WTC11 (cell line): ENCODE results near the gene CCDC178. TPM values are rescaled to one million over a fixed set of nuclear protein-coding genes. Genes with fewer than 3 reads are reported as not detected.
A peak's percentile ranks its signal among the peaks of the same experiment; 100 is the strongest.

Source experiments
- ATAC-seq: fragments of 200-7000 bp; cut with Tn5 transposase; 2 replicates; pipeline ENCODE4 v1.10.0; 2021; ENCODE audit warnings: mild to moderate bottlenecking, moderate library complexity
- CTCF ChIA-PET: fragments of 300-600 bp; sonication (Branson Sonifier 250); formaldehyde crosslinking; loops from one replicate; lab custom pipeline; 2021; ENCODE audit warnings: antibody characterized with exemption; lab: Charles Lee
- POLR2A ChIA-PET: fragments of 350-600 bp; sonication (Branson Sonifier 250); formaldehyde crosslinking; loops from one replicate; lab custom pipeline; 2021; ENCODE audit warnings: antibody characterized with exemption; lab: Charles Lee
- DNase-seq: peaks from one replicate; pipeline ENCODE4 v3.0.0; 2021; ENCODE audit warnings: low spot score
- H3K27ac Mint-ChIP-seq: 2 replicates; pipeline ENCODE4 v1.8.0; 2021; ENCODE audit warnings: mixed read lengths
- H3K27me3 Mint-ChIP-seq: 2 replicates; pipeline ENCODE4 v1.8.0; 2021; ENCODE audit warnings: low read depth, mild to moderate bottlenecking, moderate library complexity, mixed read lengths
- H3K36me3 Mint-ChIP-seq: 2 replicates; pipeline ENCODE4 v1.8.0; 2021; ENCODE audit warnings: mixed read lengths
- H3K4me1 Mint-ChIP-seq: 2 replicates; pipeline ENCODE4 v1.8.0; 2022; ENCODE audit warnings: mixed read lengths
- H3K4me3 Mint-ChIP-seq: 2 replicates; pipeline ENCODE4 v1.8.0; 2021; ENCODE audit warnings: mild to moderate bottlenecking, moderate library complexity, mixed read lengths
- H3K9me3 Mint-ChIP-seq: 2 replicates; pipeline ENCODE4 v1.8.0; 2021; ENCODE audit warnings: mixed read lengths
- CREB1 ChIP-seq: sonication (generic); formaldehyde crosslinking; IDR thresholded peaks from 2 replicates; pipeline ENCODE4 v1.8.0; 2023; ENCODE audit warnings: mild to moderate bottlenecking, missing genetic modification reagents
- FOXP1 ChIP-seq: sonication (generic); formaldehyde crosslinking; IDR thresholded peaks from 2 replicates; pipeline ENCODE4 v1.8.0; 2022; ENCODE audit warnings: missing genetic modification reagents, mild to moderate bottlenecking, moderate library complexity, borderline replicate concordance
- MYBL2 ChIP-seq: sonication (generic); formaldehyde crosslinking; IDR thresholded peaks from 2 replicates; pipeline ENCODE4 v1.8.1; 2023; ENCODE audit warnings: mild to moderate bottlenecking, moderate library complexity, missing genetic modification reagents
- NR1H2 ChIP-seq: sonication (generic); formaldehyde crosslinking; IDR thresholded peaks from 2 replicates; pipeline ENCODE4 v1.9.0; 2021; ENCODE audit warnings: mild to moderate bottlenecking, moderate library complexity, missing genetic modification reagents
- RORB ChIP-seq: fragments of 250-450 bp; sonication (Bioruptor Pico); IDR thresholded peaks from 2 replicates; pipeline ENCODE4 v1.9.0; 2021; ENCODE audit warnings: mild to moderate bottlenecking
- ZNF138 ChIP-seq: sonication (generic); formaldehyde crosslinking; conservative IDR thresholded peaks from 2 replicates; pipeline ENCODE4 v1.8.1; 2022; ENCODE audit warnings: mild to moderate bottlenecking, moderate library complexity, missing genetic modification reagents
- ZNF219 ChIP-seq: sonication (generic); formaldehyde crosslinking; IDR thresholded peaks from 2 replicates; pipeline ENCODE4 v1.8.0; 2023; ENCODE audit warnings: missing genetic modification reagents, mild to moderate bottlenecking, borderline replicate concordance
- ZNF396 ChIP-seq: fragments of 250-450 bp; sonication (Bioruptor Pico); IDR thresholded peaks from 2 replicates; pipeline ENCODE4 v1.8.0; 2021; ENCODE audit warnings: mild to moderate bottlenecking, moderate library complexity, borderline replicate concordance
- ZNF423 ChIP-seq: fragments of 250-450 bp; sonication (Bioruptor Pico); IDR thresholded peaks from 2 replicates; pipeline ENCODE4 v2.1.2; 2022; ENCODE audit warnings: mild to moderate bottlenecking, moderate library complexity
- total RNA-seq: library from RNA; stranded (reverse); gene quantifications from 3 replicates; pipeline ENCODE4 v1.2.3, GENCODE V29; 2021
- TF ChIP-seq, protein P1 (sequence below): fragments of 250-450 bp; sonication (Bioruptor Pico); IDR thresholded peaks from 2 replicates; pipeline ENCODE4 v1.9.0; 2021; ENCODE audit warnings: mild to moderate bottlenecking, borderline replicate concordance
- TF ChIP-seq, protein P2 (sequence below): sonication (generic); formaldehyde crosslinking; IDR thresholded peaks from 2 replicates; pipeline ENCODE4 v1.8.1; 2022; ENCODE audit warnings: mild to moderate bottlenecking, missing genetic modification reagents, moderate library complexity, borderline replicate concordance
- TF ChIP-seq, protein P3 (sequence below): sonication (generic); formaldehyde crosslinking; IDR thresholded peaks from 2 replicates; pipeline ENCODE4 v1.8.1; 2023; ENCODE audit warnings: mild to moderate bottlenecking, missing genetic modification reagents, moderate library complexity
- TF ChIP-seq, protein P4 (sequence below): sonication (generic); formaldehyde crosslinking; IDR thresholded peaks from 2 replicates; pipeline ENCODE4 v1.8.1; 2023; ENCODE audit warnings: mild to moderate bottlenecking, moderate library complexity, missing genetic modification reagents
- TF ChIP-seq, protein P5 (sequence below): sonication (generic); formaldehyde crosslinking; IDR thresholded peaks from 2 replicates; pipeline ENCODE4 v1.8.1; 2022; ENCODE audit warnings: low read depth, missing genetic modification reagents, borderline replicate concordance
- TF ChIP-seq, protein P6 (sequence below): fragments of 250-450 bp; sonication (Bioruptor Pico); IDR thresholded peaks from 2 replicates; pipeline ENCODE4 v1.9.0; 2021; ENCODE audit warnings: mild to moderate bottlenecking
- TF ChIP-seq, protein P7 (sequence below): sonication (generic); formaldehyde crosslinking; IDR thresholded peaks from 2 replicates; pipeline ENCODE4 v1.8.0; 2023; ENCODE audit warnings: missing genetic modification reagents, mild to moderate bottlenecking, borderline replicate concordance

CCDC178 gene
- total RNA-seq, 1 experiment from 2014 or later: 0.20 TPM

DNA sequence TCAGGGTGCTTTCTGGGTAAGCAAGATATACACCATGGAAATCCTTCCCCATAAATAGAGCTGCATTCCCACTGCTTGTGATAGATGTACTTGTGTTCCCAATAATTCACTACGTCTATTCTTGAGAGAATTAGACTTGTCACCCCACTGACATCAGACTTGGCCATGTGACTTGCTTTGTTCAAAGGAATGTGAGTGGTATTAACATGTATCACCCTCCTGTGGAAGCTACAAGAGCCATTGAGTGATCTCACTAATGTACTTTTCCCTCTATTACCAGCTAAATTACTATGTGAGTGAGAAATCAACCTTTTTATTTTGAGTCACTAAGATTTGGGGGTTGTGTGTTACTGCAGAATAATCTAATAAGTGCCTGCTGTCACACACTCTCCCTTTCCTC lies 176.0 kb downstream of the CCDC178 start:
- H3K4me3 Mint-ChIP-seq: no peak overlapping the region
- no peaks in the 10 kb centered on the region for H3K27me3 Mint-ChIP-seq
- ATAC-seq (no peak; the same call in 1 of the 2 replicates), DNase-seq (no peak)
- no peaks in the 10 kb centered on the region for H3K36me3 Mint-ChIP-seq
- ChIA-PET CTCF (interaction anchor here (0.6 to 1.2 kb wide), 2 partner anchors 33 to 268 kb away, joined by 3 to 5 read pairs; no protein-coding TSS in a partner anchor), POLR2A (no interaction called here)
- TF ChIP-seq ZNF396 (CRISPR knock-in tag) (no peak), NR1H2 (CRISPR knock-in tag) (no peak), MYBL2 (no peak), FOXP1 (CRISPR knock-in tag) (no peak)
- TF ChIP-seq, protein P1, sequence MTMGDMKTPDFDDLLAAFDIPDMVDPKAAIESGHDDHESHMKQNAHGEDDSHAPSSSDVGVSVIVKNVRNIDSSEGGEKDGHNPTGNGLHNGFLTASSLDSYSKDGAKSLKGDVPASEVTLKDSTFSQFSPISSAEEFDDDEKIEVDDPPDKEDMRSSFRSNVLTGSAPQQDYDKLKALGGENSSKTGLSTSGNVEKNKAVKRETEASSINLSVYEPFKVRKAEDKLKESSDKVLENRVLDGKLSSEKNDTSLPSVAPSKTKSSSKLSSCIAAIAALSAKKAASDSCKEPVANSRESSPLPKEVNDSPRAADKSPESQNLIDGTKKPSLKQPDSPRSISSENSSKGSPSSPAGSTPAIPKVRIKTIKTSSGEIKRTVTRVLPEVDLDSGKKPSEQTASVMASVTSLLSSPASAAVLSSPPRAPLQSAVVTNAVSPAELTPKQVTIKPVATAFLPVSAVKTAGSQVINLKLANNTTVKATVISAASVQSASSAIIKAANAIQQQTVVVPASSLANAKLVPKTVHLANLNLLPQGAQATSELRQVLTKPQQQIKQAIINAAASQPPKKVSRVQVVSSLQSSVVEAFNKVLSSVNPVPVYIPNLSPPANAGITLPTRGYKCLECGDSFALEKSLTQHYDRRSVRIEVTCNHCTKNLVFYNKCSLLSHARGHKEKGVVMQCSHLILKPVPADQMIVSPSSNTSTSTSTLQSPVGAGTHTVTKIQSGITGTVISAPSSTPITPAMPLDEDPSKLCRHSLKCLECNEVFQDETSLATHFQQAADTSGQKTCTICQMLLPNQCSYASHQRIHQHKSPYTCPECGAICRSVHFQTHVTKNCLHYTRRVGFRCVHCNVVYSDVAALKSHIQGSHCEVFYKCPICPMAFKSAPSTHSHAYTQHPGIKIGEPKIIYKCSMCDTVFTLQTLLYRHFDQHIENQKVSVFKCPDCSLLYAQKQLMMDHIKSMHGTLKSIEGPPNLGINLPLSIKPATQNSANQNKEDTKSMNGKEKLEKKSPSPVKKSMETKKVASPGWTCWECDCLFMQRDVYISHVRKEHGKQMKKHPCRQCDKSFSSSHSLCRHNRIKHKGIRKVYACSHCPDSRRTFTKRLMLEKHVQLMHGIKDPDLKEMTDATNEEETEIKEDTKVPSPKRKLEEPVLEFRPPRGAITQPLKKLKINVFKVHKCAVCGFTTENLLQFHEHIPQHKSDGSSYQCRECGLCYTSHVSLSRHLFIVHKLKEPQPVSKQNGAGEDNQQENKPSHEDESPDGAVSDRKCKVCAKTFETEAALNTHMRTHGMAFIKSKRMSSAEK: no peak
- TF ChIP-seq, protein P2, sequence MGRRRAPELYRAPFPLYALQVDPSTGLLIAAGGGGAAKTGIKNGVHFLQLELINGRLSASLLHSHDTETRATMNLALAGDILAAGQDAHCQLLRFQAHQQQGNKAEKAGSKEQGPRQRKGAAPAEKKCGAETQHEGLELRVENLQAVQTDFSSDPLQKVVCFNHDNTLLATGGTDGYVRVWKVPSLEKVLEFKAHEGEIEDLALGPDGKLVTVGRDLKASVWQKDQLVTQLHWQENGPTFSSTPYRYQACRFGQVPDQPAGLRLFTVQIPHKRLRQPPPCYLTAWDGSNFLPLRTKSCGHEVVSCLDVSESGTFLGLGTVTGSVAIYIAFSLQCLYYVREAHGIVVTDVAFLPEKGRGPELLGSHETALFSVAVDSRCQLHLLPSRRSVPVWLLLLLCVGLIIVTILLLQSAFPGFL (CRISPR knock-in tag): no peak
- TF ChIP-seq, protein P3, sequence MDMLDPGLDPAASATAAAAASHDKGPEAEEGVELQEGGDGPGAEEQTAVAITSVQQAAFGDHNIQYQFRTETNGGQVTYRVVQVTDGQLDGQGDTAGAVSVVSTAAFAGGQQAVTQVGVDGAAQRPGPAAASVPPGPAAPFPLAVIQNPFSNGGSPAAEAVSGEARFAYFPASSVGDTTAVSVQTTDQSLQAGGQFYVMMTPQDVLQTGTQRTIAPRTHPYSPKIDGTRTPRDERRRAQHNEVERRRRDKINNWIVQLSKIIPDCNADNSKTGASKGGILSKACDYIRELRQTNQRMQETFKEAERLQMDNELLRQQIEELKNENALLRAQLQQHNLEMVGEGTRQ (CRISPR knock-in tag): 0 out of 2 replicates have a peak, but pooled peaks have one; percentile 27
- peaks cover 14% of the 10 kb centered on the region for H3K4me1 Mint-ChIP-seq
- no peaks in the 10 kb centered on the region for H3K9me3 Mint-ChIP-seq
- no peak overlapping the region for H3K27ac Mint-ChIP-seq

DNA sequence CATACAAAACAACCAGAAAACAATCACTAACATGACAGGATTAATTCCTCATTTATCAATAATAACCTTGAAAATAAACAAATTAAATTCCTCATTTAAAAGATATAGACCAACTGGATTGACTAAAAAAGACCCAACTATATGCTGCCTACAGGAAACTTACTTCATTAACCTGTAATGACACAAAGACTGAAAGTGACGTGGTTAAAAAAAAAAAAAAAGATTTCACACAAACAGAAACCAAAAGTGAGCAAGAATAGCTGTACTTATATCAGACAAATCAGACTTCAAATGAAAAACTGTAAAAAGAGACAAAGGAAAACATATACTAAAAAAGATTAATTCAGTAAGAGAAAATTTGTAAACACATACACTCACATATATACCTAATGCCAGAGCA lies 201.2 kb downstream of the CCDC178 start:
- H3K9me3 Mint-ChIP-seq: peaks cover 19% of the 10 kb centered on the region
- no peaks in the 10 kb centered on the region for H3K27me3 Mint-ChIP-seq
- no peak overlapping the region for H3K4me3 Mint-ChIP-seq
- no peaks in the 10 kb centered on the region for H3K4me1 Mint-ChIP-seq
- DNase-seq: no peak
- H3K27ac Mint-ChIP-seq: no peak overlapping the region
- CTCF ChIA-PET: interaction anchor here (1.5 kb wide), 1 partner anchor 8 kb away, joined by 5 read pairs; no protein-coding TSS in a partner anchor
- POLR2A ChIA-PET: no interaction called here
- ATAC-seq: no peak
- H3K36me3 Mint-ChIP-seq: no peaks in the 10 kb centered on the region
- TF ChIP-seq, protein P4, sequence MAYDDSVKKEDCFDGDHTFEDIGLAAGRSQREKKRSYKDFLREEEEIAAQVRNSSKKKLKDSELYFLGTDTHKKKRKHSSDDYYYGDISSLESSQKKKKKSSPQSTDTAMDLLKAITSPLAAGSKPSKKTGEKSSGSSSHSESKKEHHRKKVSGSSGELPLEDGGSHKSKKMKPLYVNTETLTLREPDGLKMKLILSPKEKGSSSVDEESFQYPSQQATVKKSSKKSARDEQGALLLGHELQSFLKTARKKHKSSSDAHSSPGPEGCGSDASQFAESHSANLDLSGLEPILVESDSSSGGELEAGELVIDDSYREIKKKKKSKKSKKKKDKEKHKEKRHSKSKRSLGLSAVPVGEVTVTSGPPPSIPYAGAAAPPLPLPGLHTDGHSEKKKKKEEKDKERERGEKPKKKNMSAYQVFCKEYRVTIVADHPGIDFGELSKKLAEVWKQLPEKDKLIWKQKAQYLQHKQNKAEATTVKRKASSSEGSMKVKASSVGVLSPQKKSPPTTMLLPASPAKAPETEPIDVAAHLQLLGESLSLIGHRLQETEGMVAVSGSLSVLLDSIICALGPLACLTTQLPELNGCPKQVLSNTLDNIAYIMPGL: no peak
- TF ChIP-seq, protein P5, sequence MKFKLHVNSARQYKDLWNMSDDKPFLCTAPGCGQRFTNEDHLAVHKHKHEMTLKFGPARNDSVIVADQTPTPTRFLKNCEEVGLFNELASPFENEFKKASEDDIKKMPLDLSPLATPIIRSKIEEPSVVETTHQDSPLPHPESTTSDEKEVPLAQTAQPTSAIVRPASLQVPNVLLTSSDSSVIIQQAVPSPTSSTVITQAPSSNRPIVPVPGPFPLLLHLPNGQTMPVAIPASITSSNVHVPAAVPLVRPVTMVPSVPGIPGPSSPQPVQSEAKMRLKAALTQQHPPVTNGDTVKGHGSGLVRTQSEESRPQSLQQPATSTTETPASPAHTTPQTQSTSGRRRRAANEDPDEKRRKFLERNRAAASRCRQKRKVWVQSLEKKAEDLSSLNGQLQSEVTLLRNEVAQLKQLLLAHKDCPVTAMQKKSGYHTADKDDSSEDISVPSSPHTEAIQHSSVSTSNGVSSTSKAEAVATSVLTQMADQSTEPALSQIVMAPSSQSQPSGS (CRISPR knock-in tag): no peak
- TF ChIP-seq, protein P6, sequence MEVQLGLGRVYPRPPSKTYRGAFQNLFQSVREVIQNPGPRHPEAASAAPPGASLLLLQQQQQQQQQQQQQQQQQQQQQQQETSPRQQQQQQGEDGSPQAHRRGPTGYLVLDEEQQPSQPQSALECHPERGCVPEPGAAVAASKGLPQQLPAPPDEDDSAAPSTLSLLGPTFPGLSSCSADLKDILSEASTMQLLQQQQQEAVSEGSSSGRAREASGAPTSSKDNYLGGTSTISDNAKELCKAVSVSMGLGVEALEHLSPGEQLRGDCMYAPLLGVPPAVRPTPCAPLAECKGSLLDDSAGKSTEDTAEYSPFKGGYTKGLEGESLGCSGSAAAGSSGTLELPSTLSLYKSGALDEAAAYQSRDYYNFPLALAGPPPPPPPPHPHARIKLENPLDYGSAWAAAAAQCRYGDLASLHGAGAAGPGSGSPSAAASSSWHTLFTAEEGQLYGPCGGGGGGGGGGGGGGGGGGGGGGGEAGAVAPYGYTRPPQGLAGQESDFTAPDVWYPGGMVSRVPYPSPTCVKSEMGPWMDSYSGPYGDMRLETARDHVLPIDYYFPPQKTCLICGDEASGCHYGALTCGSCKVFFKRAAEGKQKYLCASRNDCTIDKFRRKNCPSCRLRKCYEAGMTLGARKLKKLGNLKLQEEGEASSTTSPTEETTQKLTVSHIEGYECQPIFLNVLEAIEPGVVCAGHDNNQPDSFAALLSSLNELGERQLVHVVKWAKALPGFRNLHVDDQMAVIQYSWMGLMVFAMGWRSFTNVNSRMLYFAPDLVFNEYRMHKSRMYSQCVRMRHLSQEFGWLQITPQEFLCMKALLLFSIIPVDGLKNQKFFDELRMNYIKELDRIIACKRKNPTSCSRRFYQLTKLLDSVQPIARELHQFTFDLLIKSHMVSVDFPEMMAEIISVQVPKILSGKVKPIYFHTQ: no peak
- TF ChIP-seq, protein P7, sequence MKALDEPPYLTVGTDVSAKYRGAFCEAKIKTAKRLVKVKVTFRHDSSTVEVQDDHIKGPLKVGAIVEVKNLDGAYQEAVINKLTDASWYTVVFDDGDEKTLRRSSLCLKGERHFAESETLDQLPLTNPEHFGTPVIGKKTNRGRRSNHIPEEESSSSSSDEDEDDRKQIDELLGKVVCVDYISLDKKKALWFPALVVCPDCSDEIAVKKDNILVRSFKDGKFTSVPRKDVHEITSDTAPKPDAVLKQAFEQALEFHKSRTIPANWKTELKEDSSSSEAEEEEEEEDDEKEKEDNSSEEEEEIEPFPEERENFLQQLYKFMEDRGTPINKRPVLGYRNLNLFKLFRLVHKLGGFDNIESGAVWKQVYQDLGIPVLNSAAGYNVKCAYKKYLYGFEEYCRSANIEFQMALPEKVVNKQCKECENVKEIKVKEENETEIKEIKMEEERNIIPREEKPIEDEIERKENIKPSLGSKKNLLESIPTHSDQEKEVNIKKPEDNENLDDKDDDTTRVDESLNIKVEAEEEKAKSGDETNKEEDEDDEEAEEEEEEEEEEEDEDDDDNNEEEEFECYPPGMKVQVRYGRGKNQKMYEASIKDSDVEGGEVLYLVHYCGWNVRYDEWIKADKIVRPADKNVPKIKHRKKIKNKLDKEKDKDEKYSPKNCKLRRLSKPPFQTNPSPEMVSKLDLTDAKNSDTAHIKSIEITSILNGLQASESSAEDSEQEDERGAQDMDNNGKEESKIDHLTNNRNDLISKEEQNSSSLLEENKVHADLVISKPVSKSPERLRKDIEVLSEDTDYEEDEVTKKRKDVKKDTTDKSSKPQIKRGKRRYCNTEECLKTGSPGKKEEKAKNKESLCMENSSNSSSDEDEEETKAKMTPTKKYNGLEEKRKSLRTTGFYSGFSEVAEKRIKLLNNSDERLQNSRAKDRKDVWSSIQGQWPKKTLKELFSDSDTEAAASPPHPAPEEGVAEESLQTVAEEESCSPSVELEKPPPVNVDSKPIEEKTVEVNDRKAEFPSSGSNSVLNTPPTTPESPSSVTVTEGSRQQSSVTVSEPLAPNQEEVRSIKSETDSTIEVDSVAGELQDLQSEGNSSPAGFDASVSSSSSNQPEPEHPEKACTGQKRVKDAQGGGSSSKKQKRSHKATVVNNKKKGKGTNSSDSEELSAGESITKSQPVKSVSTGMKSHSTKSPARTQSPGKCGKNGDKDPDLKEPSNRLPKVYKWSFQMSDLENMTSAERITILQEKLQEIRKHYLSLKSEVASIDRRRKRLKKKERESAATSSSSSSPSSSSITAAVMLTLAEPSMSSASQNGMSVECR (CRISPR knock-in tag): no peak
- TF ChIP-seq ZNF138 (CRISPR knock-in tag) (no peak), CREB1 (CRISPR knock-in tag) (no peak), RORB (no peak), ZNF219 (CRISPR knock-in tag) (no peak), ZNF423 (no peak)
